Smooth muscle cell (in vitro differentiated cells): Measurements from ENCODE around the gene SORCS3. TPM values are rescaled to one million over a fixed set of nuclear protein-coding genes. Genes with fewer than 3 reads are reported as not detected.

ENCODE experiments used
- DNase-seq: peaks from one replicate; lab custom pipeline; 2025; ENCODE audit not compliant: unreplicated experiment; lab: John Stamatoyannopoulos, UW
- H2AFZ ChIP-seq: fragments of 200-600 bp; sonication (generic); 2 replicates; pipeline ENCODE4 v1.6.0; 2016; ENCODE audit warnings: antibody characterized with exemption, low read depth, mild to moderate bottlenecking
- H3F3A ChIP-seq: fragments of 200-600 bp; sonication (generic); 2 replicates; pipeline ENCODE4 v1.6.0; 2017; ENCODE audit warnings: antibody characterized with exemption, low read depth
- H3K27ac ChIP-seq: fragments of 200-600 bp; sonication (generic); 2 replicates; pipeline ENCODE4 v1.5.1; 2016; ENCODE audit warnings: low read depth, mild to moderate bottlenecking
- H3K27me3 ChIP-seq: fragments of 200-600 bp; sonication (generic); 2 replicates; pipeline ENCODE4 v1.6.1; 2016; ENCODE audit warnings: low read depth, mild to moderate bottlenecking
- H3K36me3 ChIP-seq: fragments of 200-600 bp; sonication (generic); 2 replicates; pipeline ENCODE4 v1.5.1; 2016; ENCODE audit warnings: low read depth
- H3K4me1 ChIP-seq: fragments of 200-600 bp; sonication (generic); 2 replicates; pipeline ENCODE4 v1.5.1; 2016; ENCODE audit warnings: low read depth
- H3K4me2 ChIP-seq: fragments of 200-600 bp; sonication (generic); 2 replicates; pipeline ENCODE4 v1.6.0; 2016; ENCODE audit warnings: mild to moderate bottlenecking
- H3K4me3 ChIP-seq: fragments of 200-600 bp; sonication (generic); 2 replicates; pipeline ENCODE4 v1.5.1; 2016; ENCODE audit warnings: mild to moderate bottlenecking
- H3K79me2 ChIP-seq: fragments of 200-600 bp; sonication (generic); 2 replicates; pipeline ENCODE4 v1.6.0; 2016; ENCODE audit warnings: low read depth, mild to moderate bottlenecking
- H3K9ac ChIP-seq: fragments of 200-600 bp; sonication (generic); 2 replicates; pipeline ENCODE4 v1.6.0; 2016; ENCODE audit warnings: low read depth
- H3K9me3 ChIP-seq: fragments of 200-600 bp; sonication (generic); replicated peaks from 2 replicates; pipeline ENCODE4 v1.5.1; 2016; ENCODE audit warnings: low read depth
- H4K20me1 ChIP-seq: fragments of 200-600 bp; sonication (generic); 2 replicates; pipeline ENCODE4 v1.6.0; 2016; ENCODE audit warnings: low read depth
- WGBS: methylation state at CpG from one replicate; pipeline ENCODE4 v1.1.7; 2016; ENCODE audit warnings: low lambda C conversion rate; 5-methylcytosine and 5-hydroxymethylcytosine counted together
- polyA plus RNA-seq: library from polyadenylated mRNA; unstranded; fragments of >200 nt; fragmentation: Nextera tagmentation; extraction: Ambion mirVana; gene quantifications from 2 replicates; pipeline ENCODE4 v1.2.1, GENCODE V29; 2016
- total RNA-seq: library from RNA; depleted of rRNA; stranded (reverse); fragments of >200 nt; gene quantifications from 2 replicates; pipeline ENCODE4 v1.2.3, GENCODE V29; 2014
- TF ChIP-seq, protein P1 (sequence below): fragments of 200-600 bp; sonication (generic); IDR thresholded peaks from 2 replicates; pipeline ENCODE4 v1.5.1; 2017; ENCODE audit warnings: borderline replicate concordance, mild to moderate bottlenecking, antibody characterized with exemption; ENCODE audit not compliant: insufficient read depth, poor library complexity, severe bottlenecking

The SORCS3 gene
- total and polyA plus RNA-seq, 2 experiments from 2014 or later, result not detected

DNA sequence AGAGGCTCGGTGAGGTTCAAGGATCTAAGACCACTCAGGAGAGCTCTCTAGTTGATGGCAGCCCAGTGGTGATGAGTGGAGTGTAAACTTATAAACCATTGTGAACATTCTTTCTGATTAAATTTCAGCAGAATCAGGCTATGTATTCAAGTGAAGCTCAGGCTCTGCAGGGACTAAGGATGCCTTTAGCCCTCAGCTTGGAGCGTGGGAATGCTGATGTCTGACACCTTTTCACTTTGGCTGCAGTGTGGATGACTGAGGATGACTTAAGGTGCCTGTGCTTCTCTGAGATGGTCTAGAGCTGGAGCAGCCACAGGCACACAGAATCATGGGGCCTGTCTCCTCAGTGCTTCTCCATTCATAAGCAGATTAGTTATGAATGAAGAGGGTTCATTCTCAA lies 150.4 kb downstream of the SORCS3 start:
- H3K4me2 ChIP-seq, result no peak overlapping the region
- H4K20me1 ChIP-seq, result no peaks in the 10 kb centered on the region
- no peaks in the 10 kb centered on the region for H3K4me1 ChIP-seq
- WGBS, result 89% methylated on average over 2 of the region's 2 CpGs
- H3K36me3 ChIP-seq, result no peaks in the 10 kb centered on the region
- no peaks in the 10 kb centered on the region for H3F3A ChIP-seq
- H3K27ac ChIP-seq, result no peak overlapping the region
- no peak overlapping the region for H3K9ac ChIP-seq
- no peaks in the 10 kb centered on the region for H3K79me2 ChIP-seq
- no peak overlapping the region for H2AFZ ChIP-seq
- no peaks in the 10 kb centered on the region for H3K27me3 ChIP-seq
- H3K4me3 ChIP-seq, result no peak overlapping the region
- TF ChIP-seq, protein P1, sequence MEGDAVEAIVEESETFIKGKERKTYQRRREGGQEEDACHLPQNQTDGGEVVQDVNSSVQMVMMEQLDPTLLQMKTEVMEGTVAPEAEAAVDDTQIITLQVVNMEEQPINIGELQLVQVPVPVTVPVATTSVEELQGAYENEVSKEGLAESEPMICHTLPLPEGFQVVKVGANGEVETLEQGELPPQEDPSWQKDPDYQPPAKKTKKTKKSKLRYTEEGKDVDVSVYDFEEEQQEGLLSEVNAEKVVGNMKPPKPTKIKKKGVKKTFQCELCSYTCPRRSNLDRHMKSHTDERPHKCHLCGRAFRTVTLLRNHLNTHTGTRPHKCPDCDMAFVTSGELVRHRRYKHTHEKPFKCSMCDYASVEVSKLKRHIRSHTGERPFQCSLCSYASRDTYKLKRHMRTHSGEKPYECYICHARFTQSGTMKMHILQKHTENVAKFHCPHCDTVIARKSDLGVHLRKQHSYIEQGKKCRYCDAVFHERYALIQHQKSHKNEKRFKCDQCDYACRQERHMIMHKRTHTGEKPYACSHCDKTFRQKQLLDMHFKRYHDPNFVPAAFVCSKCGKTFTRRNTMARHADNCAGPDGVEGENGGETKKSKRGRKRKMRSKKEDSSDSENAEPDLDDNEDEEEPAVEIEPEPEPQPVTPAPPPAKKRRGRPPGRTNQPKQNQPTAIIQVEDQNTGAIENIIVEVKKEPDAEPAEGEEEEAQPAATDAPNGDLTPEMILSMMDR, result no peak
- H3K9me3 ChIP-seq, result no peaks in the 10 kb centered on the region
- no peak for DNase-seq

DNA sequence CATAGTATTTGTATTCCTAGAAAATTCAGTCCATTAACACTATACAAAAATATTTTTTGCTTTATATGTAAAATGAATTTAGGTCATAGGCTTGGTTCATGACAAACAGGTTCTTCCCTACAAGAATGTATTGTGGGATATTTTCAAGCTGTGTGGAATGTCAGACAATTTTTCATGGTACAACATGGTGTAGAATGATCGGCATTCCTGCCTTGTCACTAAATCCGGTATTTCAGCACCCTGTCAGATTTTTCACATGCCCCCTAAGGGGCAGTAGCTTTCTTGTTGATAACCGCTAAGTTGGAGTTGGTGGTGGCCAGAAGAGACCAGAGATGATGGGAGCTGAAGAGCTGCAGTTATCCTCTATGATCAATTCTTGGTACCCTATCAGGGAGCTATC lies 154.3 kb downstream of the SORCS3 start:
- no peak overlapping the region for H3K4me2 ChIP-seq
- 90% methylated on average over 3 of the region's 3 CpGs for WGBS

DNA sequence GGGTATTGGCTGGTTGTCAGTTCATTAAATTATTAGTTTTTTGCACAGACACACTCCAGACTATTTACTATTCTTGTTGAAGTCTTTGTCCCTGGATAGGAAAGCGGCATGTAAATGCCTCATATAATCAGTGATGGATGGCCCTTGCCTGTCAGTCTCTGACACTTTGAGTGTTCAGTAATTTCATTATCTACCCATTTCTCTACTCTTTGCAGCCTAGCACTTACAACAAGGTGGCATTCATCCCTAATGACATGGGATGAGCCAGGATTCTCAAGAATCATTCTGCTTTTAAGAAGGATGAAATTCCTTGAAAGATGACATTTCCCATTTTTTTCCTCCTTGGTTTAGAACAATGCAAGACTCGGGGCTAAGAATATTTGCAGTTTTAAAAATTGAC lies 155.7 kb downstream of the SORCS3 start:
- Histone ChIP-seq H3F3A (no peaks in the 10 kb centered on the region), H3K36me3 (no peaks in the 10 kb centered on the region), H4K20me1 (no peaks in the 10 kb centered on the region), H3K4me1 (no peaks in the 10 kb centered on the region), H3K4me3 (no peak overlapping the region), H3K9me3 (no peaks in the 10 kb centered on the region), H3K9ac (no peak overlapping the region), H3K79me2 (no peaks in the 10 kb centered on the region), H3K27ac (no peak overlapping the region), H2AFZ (no peak overlapping the region), H3K27me3 (peaks cover 4% of the 10 kb centered on the region), H3K4me2 (no peak overlapping the region)
- WGBS, result 74% methylated on average over 2 of the region's 2 CpGs
- TF ChIP-seq, protein P1, result no peak
- no peak for DNase-seq

More for the DNA sequence above, 154.3 kb downstream of the SORCS3 start:
- H3K36me3 ChIP-seq, result no peaks in the 10 kb centered on the region
- no peak for DNase-seq
- TF ChIP-seq, protein P1, result no peak
- H3F3A ChIP-seq, result no peaks in the 10 kb centered on the region
- no peak overlapping the region for H2AFZ ChIP-seq
- peaks cover 4% of the 10 kb centered on the region for H3K27me3 ChIP-seq
- no peak overlapping the region for H3K9ac ChIP-seq
- no peaks in the 10 kb centered on the region for H3K9me3 ChIP-seq
- H3K4me3 ChIP-seq, result no peak overlapping the region
- no peaks in the 10 kb centered on the region for H4K20me1 ChIP-seq
- H3K4me1 ChIP-seq, result no peaks in the 10 kb centered on the region
- H3K27ac ChIP-seq, result no peak overlapping the region
- H3K79me2 ChIP-seq, result no peaks in the 10 kb centered on the region

DNA sequence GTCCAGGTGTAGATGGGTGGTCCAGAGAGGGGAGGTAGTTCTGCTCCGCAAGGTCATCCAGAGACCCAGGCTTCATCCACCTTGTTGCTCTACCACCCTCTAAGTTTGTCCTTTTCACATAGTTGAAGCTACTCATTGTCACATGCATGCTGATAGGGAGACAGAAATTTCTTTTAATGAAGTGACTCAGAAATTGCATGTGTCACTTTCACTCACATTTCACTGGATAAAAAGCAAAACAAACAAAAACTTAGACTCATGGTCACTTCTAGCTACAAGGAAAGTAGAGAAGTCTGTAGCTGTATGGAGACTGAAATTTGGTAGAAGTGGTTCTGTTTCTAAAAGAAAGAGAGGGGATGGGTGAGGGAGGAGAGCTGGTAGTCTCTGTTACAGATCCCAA lies 161.9 kb downstream of the SORCS3 start:
- Histone ChIP-seq H3K9me3 (no peaks in the 10 kb centered on the region), H3K4me3 (no peak overlapping the region), H3K27me3 (peaks cover 4% of the 10 kb centered on the region), H3K27ac (no peak overlapping the region), H3K4me1 (no peaks in the 10 kb centered on the region), H3K4me2 (no peak overlapping the region), H3K9ac (no peak overlapping the region), H3F3A (no peaks in the 10 kb centered on the region), H4K20me1 (no peaks in the 10 kb centered on the region), H3K36me3 (no peaks in the 10 kb centered on the region), H2AFZ (no peak overlapping the region), H3K79me2 (no peaks in the 10 kb centered on the region)
- DNase-seq, result no peak
- WGBS, result 92% methylated on average over 1 of the region's 1 CpG
- TF ChIP-seq, protein P1, result no peak
